Parathyroid adenoma (tissue), 2 donors: ENCODE measurements around the gene VSIR.

Experiments used
- H2AFZ ChIP-seq: fragments of 300-600 bp; sonication (generic); one replicate; pipeline ENCODE4 v1.7.0; 2017; ENCODE audit warnings: antibody characterized with exemption, mild to moderate bottlenecking
- H3K27ac ChIP-seq: fragments of 300-600 bp; sonication (generic); one replicate; pipeline ENCODE4 v1.7.0; 2017
- H3K27me3 ChIP-seq: fragments of 300-600 bp; sonication (generic); one replicate; pipeline ENCODE4 v1.7.0; 2017; ENCODE audit warnings: low read length; ENCODE audit not compliant: control insufficient read depth, insufficient read depth
- H3K36me3 ChIP-seq: fragments of 300-600 bp; sonication (generic); one replicate; pipeline ENCODE4 v1.7.0; 2017; ENCODE audit warnings: low read length; ENCODE audit not compliant: control insufficient read depth, insufficient read depth
- H3K4me1 ChIP-seq: fragments of 300-600 bp; sonication (generic); one replicate; pipeline ENCODE4 v1.7.0; 2017; ENCODE audit warnings: control low read depth
- H3K4me2 ChIP-seq: fragments of 300-600 bp; sonication (generic); one replicate; pipeline ENCODE4 v1.7.0; 2017; ENCODE audit warnings: low read length
- H3K4me3 ChIP-seq: fragments of 300-600 bp; sonication (generic); one replicate; pipeline ENCODE4 v1.7.0; 2017; ENCODE audit warnings: low read depth, low read length
- H3K79me2 ChIP-seq: fragments of 300-600 bp; sonication (generic); one replicate; pipeline ENCODE4 v1.7.0; 2017; ENCODE audit warnings: control low read depth
- H3K9ac ChIP-seq: fragments of 300-600 bp; sonication (generic); one replicate; pipeline ENCODE4 v1.7.0; 2017; ENCODE audit warnings: mild to moderate bottlenecking
- H3K9me3 ChIP-seq: fragments of 300-600 bp; sonication (generic); one replicate; pipeline ENCODE4 v1.7.0; 2017; ENCODE audit warnings: low read length; ENCODE audit not compliant: control insufficient read depth
- CTCF ChIP-seq: fragments of 300-600 bp; sonication (generic); IDR thresholded peaks from one replicate; pipeline ENCODE4 v1.7.0; 2017; ENCODE audit warnings: antibody characterized with exemption, mild to moderate bottlenecking
- donor health status: primary hyperparathyroidism.

Gene VSIR

DNA sequence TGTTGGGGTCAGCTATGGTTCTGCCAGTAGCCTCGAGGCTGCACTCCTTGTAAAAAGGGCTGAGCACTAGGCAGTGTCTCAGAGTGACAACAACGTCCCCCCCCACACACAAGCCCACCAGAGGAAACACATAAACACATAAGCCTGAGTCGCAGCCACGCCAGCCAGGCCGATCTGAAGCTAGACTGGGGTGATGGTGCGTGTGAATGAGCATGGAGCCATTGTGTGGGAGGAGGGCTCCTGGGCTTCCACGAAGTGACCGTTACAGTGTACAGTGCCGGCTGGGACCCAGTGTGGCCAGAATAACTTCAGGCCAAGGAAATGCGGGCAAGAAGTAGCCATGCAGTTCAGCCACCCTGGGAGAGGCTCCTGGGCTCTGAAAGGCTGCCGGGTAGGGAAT is 50.0 kb downstream of the VSIR start:
- peaks cover 14% of the 10 kb centered on the region for H3K4me1 ChIP-seq
- no peaks in the 10 kb centered on the region for H3K9me3 ChIP-seq
- no peak overlapping the region for H3K4me3 ChIP-seq
- no peaks in the 10 kb centered on the region for H3K36me3 ChIP-seq
- H3K27me3 ChIP-seq: no peaks in the 10 kb centered on the region
- no peak for TF ChIP-seq CTCF
- H2AFZ ChIP-seq: no peak overlapping the region
- H3K4me2 ChIP-seq: no peak overlapping the region
- no peak overlapping the region for H3K27ac ChIP-seq
- no peak overlapping the region for H3K9ac ChIP-seq
- no peaks in the 10 kb centered on the region for H3K79me2 ChIP-seq

DNA sequence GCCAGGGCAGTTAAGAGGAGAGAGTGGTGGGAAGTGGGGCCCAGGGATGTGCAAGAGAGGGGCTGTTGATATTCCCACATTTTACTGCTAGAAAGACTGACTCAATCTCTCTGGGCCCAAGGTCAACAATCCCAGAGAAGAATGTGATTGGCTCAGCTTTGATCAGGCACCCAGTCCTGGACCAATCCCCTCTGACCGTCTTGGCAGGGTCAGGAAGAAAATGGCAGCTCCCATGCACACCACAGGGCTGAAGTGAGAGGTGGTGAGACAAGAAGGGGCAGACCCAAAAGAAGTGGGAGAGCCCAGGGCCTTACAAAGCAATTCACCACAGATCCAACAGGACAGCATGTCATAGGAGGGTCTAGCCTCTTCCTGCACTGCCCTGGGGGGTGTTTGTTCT is 50.5 kb downstream of the VSIR start:
- H3K4me1 ChIP-seq: peaks cover 11% of the 10 kb centered on the region
- H3K9ac ChIP-seq: no peak overlapping the region
- no peaks in the 10 kb centered on the region for H3K36me3 ChIP-seq
- no peak overlapping the region for H3K4me2 ChIP-seq
- no peak overlapping the region for H3K4me3 ChIP-seq
- H2AFZ ChIP-seq: no peak overlapping the region
- TF ChIP-seq CTCF: no peak
- H3K27ac ChIP-seq: no peak overlapping the region
- H3K9me3 ChIP-seq: no peaks in the 10 kb centered on the region
- no peaks in the 10 kb centered on the region for H3K27me3 ChIP-seq
- no peaks in the 10 kb centered on the region for H3K79me2 ChIP-seq

DNA sequence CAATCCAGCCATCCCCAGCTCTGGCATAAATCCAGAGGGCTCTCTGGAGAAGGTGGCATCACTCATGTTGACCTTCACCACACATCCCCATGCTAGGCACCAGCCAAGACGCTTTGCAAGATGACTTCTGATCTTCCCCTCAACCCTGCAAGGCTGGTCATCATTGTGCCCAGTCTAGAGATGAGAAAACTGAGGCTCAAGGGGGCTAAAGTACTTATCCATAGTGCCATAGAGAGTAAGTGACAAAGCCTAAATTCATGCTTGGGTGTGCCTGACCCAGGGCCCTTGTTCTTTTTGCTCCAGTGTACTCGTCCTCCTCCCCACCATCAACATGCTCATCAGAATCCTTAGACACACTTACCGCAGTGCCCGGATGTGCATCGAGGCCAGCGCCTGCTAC is 52.0 kb downstream of the VSIR start:
- H3K27me3 ChIP-seq: no peaks in the 10 kb centered on the region
- no peak for TF ChIP-seq CTCF
- H3K9ac ChIP-seq: no peak overlapping the region
- H3K4me1 ChIP-seq: no peaks in the 10 kb centered on the region
- no peak overlapping the region for H3K27ac ChIP-seq
- H3K9me3 ChIP-seq: no peaks in the 10 kb centered on the region
- H3K4me2 ChIP-seq: no peak overlapping the region
- H2AFZ ChIP-seq: no peak overlapping the region
- no peaks in the 10 kb centered on the region for H3K79me2 ChIP-seq
- H3K4me3 ChIP-seq: no peak overlapping the region
- no peaks in the 10 kb centered on the region for H3K36me3 ChIP-seq

GRCh38 chr10:71720288-71720687 is 53.0 kb downstream of the VSIR start:
- Histone ChIP-seq H3K9ac (no peak overlapping the region), H3K79me2 (no peaks in the 10 kb centered on the region), H3K4me2 (no peak overlapping the region), H3K36me3 (no peaks in the 10 kb centered on the region), H3K27me3 (no peaks in the 10 kb centered on the region), H3K4me1 (no peaks in the 10 kb centered on the region), H2AFZ (no peak overlapping the region), H3K4me3 (no peak overlapping the region), H3K27ac (no peak overlapping the region), H3K9me3 (no peaks in the 10 kb centered on the region)
- no peak for TF ChIP-seq CTCF

DNA sequence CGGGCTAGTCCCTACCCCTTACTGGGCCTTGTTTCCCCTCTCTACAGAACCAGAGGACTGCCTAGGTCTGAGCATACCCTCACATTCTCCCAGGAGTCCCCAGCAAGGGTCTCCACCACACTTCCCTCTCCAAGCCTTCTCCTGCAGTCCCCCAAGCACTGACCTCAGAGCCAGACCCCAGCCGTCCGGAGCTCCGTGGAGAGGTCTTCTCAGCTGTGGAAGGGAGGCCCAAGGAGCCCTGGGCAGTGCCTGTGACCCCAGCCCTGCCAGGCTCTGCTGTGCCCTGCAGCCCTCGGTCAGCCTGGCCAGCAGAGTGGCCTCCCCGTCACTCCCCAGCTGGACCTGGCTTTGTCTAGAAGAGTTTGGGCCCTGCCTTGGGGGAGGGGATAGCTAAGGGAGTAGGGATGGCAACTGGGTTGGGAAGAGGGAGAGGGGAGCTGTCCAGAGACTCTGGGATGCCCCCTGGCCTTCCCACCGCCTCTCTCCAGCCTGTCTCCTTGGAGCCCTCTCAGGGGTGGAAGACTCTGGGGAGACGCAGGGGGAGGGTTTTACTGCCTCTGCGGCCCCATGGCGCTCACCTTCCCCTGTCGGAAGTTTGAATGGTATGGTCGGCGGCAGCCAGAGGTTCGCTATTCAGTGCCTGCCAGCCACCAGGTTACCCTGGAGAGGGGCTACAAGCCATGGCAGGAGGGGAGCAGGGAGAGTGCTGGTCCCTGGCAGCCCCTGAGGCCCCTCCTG is 53.7 kb downstream of the VSIR start, which contains the start of gene C10orf105:
Gene C10orf105, minus strand, starts transcription at position 315 of the 738 bp plus-strand sequence. CDS start 3,441 bp downstream, outside the sequence.
- no peak within 1 kb of the TSS for H2AFZ ChIP-seq
- no peak within 1 kb of the TSS for H3K9ac ChIP-seq
- H3K79me2 ChIP-seq: no peaks in the 10 kb centered on the region
- no peak within 1 kb of the TSS for H3K4me2 ChIP-seq
- no peak within 1 kb of the TSS for H3K27ac ChIP-seq
- no peak within 1 kb of the TSS for H3K4me3 ChIP-seq
- no peaks in the 10 kb centered on the region for H3K4me1 ChIP-seq
- no peaks in the 10 kb centered on the region for H3K36me3 ChIP-seq
- H3K9me3 ChIP-seq: no peaks in the 10 kb centered on the region
- H3K27me3 ChIP-seq: no peaks in the 10 kb centered on the region
- no peak for TF ChIP-seq CTCF
